GM23338 (cell line): ENCODE measurements around the gene NFIA. TPM values are rescaled to one million over a fixed set of nuclear protein-coding genes. Genes with fewer than 3 reads are reported as not detected.

ENCODE experiments used
- ATAC-seq: fragments of 200-7000 bp; cut with Tn5 transposase; 3 replicates; pipeline ENCODE4 v1.9.1; 2020
- DNase-seq: peaks from one replicate; pipeline ENCODE4 v3.0.0-alpha.2; 2015; ENCODE audit warnings: low spot score
- H2AFZ ChIP-seq: fragments of 200-600 bp; sonication (generic); 2 replicates; pipeline ENCODE4 v1.8.0; 2016; ENCODE audit warnings: antibody characterized with exemption, mild to moderate bottlenecking, moderate library complexity
- H3F3A ChIP-seq: fragments of 200-600 bp; sonication (generic); replicated peaks from 2 replicates; pipeline ENCODE4 v1.8.0; 2017; ENCODE audit warnings: antibody characterized with exemption, mixed run types, low read depth
- H3K27ac ChIP-seq: fragments of 200-600 bp; sonication (generic); 2 replicates; pipeline ENCODE4 v1.6.1; 2016; ENCODE audit warnings: low read depth
- H3K27me3 ChIP-seq: fragments of 200-600 bp; sonication (generic); 2 replicates; pipeline ENCODE4 v1.8.0; 2016; ENCODE audit warnings: mild to moderate bottlenecking, mixed run types, moderate library complexity; ENCODE audit not compliant: insufficient read depth
- H3K36me3 ChIP-seq: fragments of 200-600 bp; sonication (generic); 2 replicates; pipeline ENCODE4 v1.8.0; 2016; ENCODE audit warnings: mild to moderate bottlenecking; ENCODE audit not compliant: insufficient read depth
- H3K4me1 ChIP-seq: fragments of 200-600 bp; sonication (generic); 2 replicates; pipeline ENCODE4 v1.8.0; 2016; ENCODE audit warnings: mild to moderate bottlenecking, moderate library complexity; ENCODE audit not compliant: insufficient read depth
- H3K4me2 ChIP-seq: fragments of 200-600 bp; sonication (generic); 2 replicates; pipeline ENCODE4 v1.7.1; 2017; ENCODE audit warnings: mixed run types
- H3K4me3 ChIP-seq: fragments of 200-600 bp; sonication (generic); 2 replicates; pipeline ENCODE4 v1.6.1; 2016; ENCODE audit warnings: mixed run types
- H3K79me2 ChIP-seq: fragments of 200-600 bp; sonication (generic); replicated peaks from 2 replicates; pipeline ENCODE4 v1.8.0; 2017; ENCODE audit warnings: mild to moderate bottlenecking; ENCODE audit not compliant: insufficient read depth
- H3K9me2 ChIP-seq: fragments of 200-600 bp; sonication (generic); 2 replicates; pipeline ENCODE4 v1.8.0; 2017; ENCODE audit not compliant: insufficient read depth
- H4K20me1 ChIP-seq: fragments of 200-600 bp; sonication (generic); replicated peaks from 2 replicates; pipeline ENCODE4 v1.8.0; 2017; ENCODE audit warnings: mild to moderate bottlenecking; ENCODE audit not compliant: insufficient read depth
- H3K27ac Mint-ChIP-seq: 2 replicates; pipeline ENCODE4 v1.8.0; 2020; ENCODE audit warnings: inconsistent platforms, mild to moderate bottlenecking, moderate library complexity, mixed read lengths
- H3K27me3 Mint-ChIP-seq: 3 replicates; pipeline ENCODE4 v1.8.0; 2022; ENCODE audit warnings: low read depth, mild to moderate bottlenecking, moderate library complexity, mixed read lengths, inconsistent platforms; ENCODE audit not compliant: insufficient read depth, poor library complexity
- H3K36me3 Mint-ChIP-seq: 3 replicates; pipeline ENCODE4 v1.8.0; 2021; ENCODE audit warnings: low read depth, mild to moderate bottlenecking, inconsistent platforms, moderate library complexity, mixed read lengths
- H3K4me1 Mint-ChIP-seq: 3 replicates; pipeline ENCODE4 v1.8.0; 2020; ENCODE audit warnings: mild to moderate bottlenecking, inconsistent platforms, mixed read lengths
- H3K4me3 Mint-ChIP-seq: 3 replicates; pipeline ENCODE4 v1.8.0; 2021; ENCODE audit warnings: moderate library complexity, mild to moderate bottlenecking, inconsistent platforms, mixed read lengths
- H3K9me3 Mint-ChIP-seq: 3 replicates; pipeline ENCODE4 v1.8.0; 2020; ENCODE audit warnings: moderate library complexity, mild to moderate bottlenecking, inconsistent platforms, mixed read lengths
- CREB1 ChIP-seq: fragments of 250-450 bp; sonication (Bioruptor Pico); IDR thresholded peaks from 2 replicates; pipeline ENCODE4 v1.5.0; 2020; ENCODE audit warnings: low read depth, mild to moderate bottlenecking, moderate library complexity
- CTCF ChIP-seq, 2 experiments: fragments of 200-600 bp in 1 of 2; sonication (generic) in 1 of 2; conservative IDR thresholded peaks; 2 replicates each; pipeline versions ENCODE4 v1.5.1 to v1.6.1; 2016 to 2017; ENCODE audit warnings: antibody characterized with exemption in 2 of 2, low read depth in 2 of 2, mild to moderate bottlenecking in 2 of 2, moderate library complexity in 1 of 2
- ETS1 ChIP-seq: IDR thresholded peaks from 2 replicates; pipeline ENCODE4 v1.6.1; 2016; ENCODE audit warnings: antibody characterized with exemption
- EZH2phosphoT487 ChIP-seq: fragments of 200-600 bp; sonication (generic); IDR thresholded peaks from one replicate; pipeline ENCODE4 v1.8.1; 2018; ENCODE audit warnings: antibody characterized with exemption; ENCODE audit not compliant: unreplicated experiment
- NANOG ChIP-seq: IDR thresholded peaks from 2 replicates; pipeline ENCODE4 v1.6.1; 2016; ENCODE audit warnings: antibody characterized with exemption, borderline replicate concordance
- POLR2AphosphoS5 ChIP-seq: IDR thresholded peaks from 2 replicates; pipeline ENCODE4 v1.6.1; 2016; ENCODE audit warnings: antibody characterized with exemption, low read depth
- ZNF114 ChIP-seq: fragments of 250-450 bp; sonication (Bioruptor Pico); IDR thresholded peaks from 2 replicates; pipeline ENCODE4 v1.5.0; 2020; ENCODE audit warnings: mild to moderate bottlenecking, moderate library complexity
- ZNF331 ChIP-seq: fragments of 250-450 bp; sonication (Bioruptor Pico); IDR thresholded peaks from 2 replicates; pipeline ENCODE4 v1.5.0; 2020; ENCODE audit warnings: low read depth, mild to moderate bottlenecking, moderate library complexity
- ZNF462 ChIP-seq: fragments of 250-450 bp; sonication (Bioruptor Pico); IDR thresholded peaks from 2 replicates; pipeline ENCODE4 v1.5.0; 2020; ENCODE audit warnings: mild to moderate bottlenecking, moderate library complexity
- polyA plus RNA-seq: library from polyadenylated mRNA; unstranded; fragments of >200 nt; fragmentation: Nextera tagmentation; extraction: Ambion mirVana; gene quantifications from 2 replicates; pipeline ENCODE4 v1.2.1, GENCODE V29; 2016
- total RNA-seq: library from RNA; depleted of rRNA; stranded (reverse); fragments of >200 nt; shearing (Covaris generic); gene quantifications from 2 replicates; pipeline ENCODE4 v1.2.3, GENCODE V29; 2014

Gene NFIA
- total and polyA plus RNA-seq, 2 experiments from 2014 or later: 0.97 to 2.3 TPM

- TF ChIP-seq ZNF462 (CRISPR knock-in tag) (no peak), EZH2phosphoT487 (no peak), NANOG (no peak), ZNF114 (CRISPR knock-in tag) (no peak), ETS1 (no peak)
Measured at GRCh38 chr1:61420909-61421835, 338.8 kb downstream of the NFIA start (continued).

- no peaks in the 10 kb centered on the region for H3K27me3 Mint-ChIP-seq
- DNase-seq: no peak
- peaks cover 35% of the 10 kb centered on the region for H3K4me1 Mint-ChIP-seq
- no peak overlapping the region for H3K4me3 Mint-ChIP-seq
- H4K20me1 ChIP-seq: no peaks in the 10 kb centered on the region
- H3K36me3 Mint-ChIP-seq: no peaks in the 10 kb centered on the region
- no peaks in the 10 kb centered on the region for H3K27me3 ChIP-seq
- H3K9me2 ChIP-seq: no peaks in the 10 kb centered on the region
- no peak overlapping the region for H2AFZ ChIP-seq
- no peak overlapping the region for H3K4me3 ChIP-seq
- H3K9me3 Mint-ChIP-seq: no peaks in the 10 kb centered on the region
- H3K27ac Mint-ChIP-seq: no peak overlapping the region
- ATAC-seq: no peak
- no peaks in the 10 kb centered on the region for H3K79me2 ChIP-seq
- H3K4me2 ChIP-seq: no peak overlapping the region
- no peak overlapping the region for H3K27ac ChIP-seq
- no peaks in the 10 kb centered on the region for H3F3A ChIP-seq
- peaks cover 19% of the 10 kb centered on the region for H3K4me1 ChIP-seq
- no peaks in the 10 kb centered on the region for H3K36me3 ChIP-seq
- TF ChIP-seq ETS1 (no peak), POLR2AphosphoS5 (no peak), CTCF (conservative IDR thresholded peaks at IDR 0.05; ENCODE audit: low read depth in 2 of 2) (no peak), EZH2phosphoT487 (no peak), ZNF331 (no peak), CREB1 (CRISPR knock-in tag) (no peak)
Measured at GRCh38 chr1:61423643-61424042, 341.3 kb downstream of the NFIA start.
